MM.1S (cell line): ENCODE data around the gene WDR17.

Source experiments
- CTCF ChIP-seq: fragments of 300-600 bp; sonication (generic); IDR thresholded peaks from 2 replicates; pipeline ENCODE4 v1.5.1; 2016; ENCODE audit warnings: antibody characterized with exemption, low read length, mixed read lengths
- EZH2 ChIP-seq: fragments of 300-600 bp; sonication (generic); optimal IDR thresholded peaks from 2 replicates; pipeline ENCODE3; 2017; ENCODE audit warnings: low read depth, mild to moderate bottlenecking, antibody characterized with exemption, low read length, mixed read lengths
- EZH2phosphoT487 ChIP-seq: fragments of 300-600 bp; sonication (generic); IDR thresholded peaks from 2 replicates; pipeline ENCODE4 v1.6.1; 2018; ENCODE audit warnings: antibody characterized with exemption, low read length

GRCh38 chr4:176150356-176150682 lies 84.7 kb downstream of the WDR17 start:
- TF ChIP-seq CTCF: peak; percentile 36
- no peak for TF ChIP-seq EZH2
- TF ChIP-seq EZH2phosphoT487: no peak
